Measurements from ENCODE around the gene MAP3K2. TPM values are rescaled to one million over a fixed set of nuclear protein-coding genes. Genes with fewer than 3 reads are reported as not detected.

The MAP3K2 gene
- total and polyA plus RNA-seq, 10 of the 15 experiments (the other 5 are each of a cell fraction or from before 2014, with no cell fraction given) = 2.7 to 39.6 (median 16.1) TPM

GRCh38 chr2:127427376-127428056, 39.7 kb upstream of the MAP3K2 start:
- no TSS peak for BruUV-seq (replicated peaks)
- Histone ChIP-seq H4K20me1 (ENCODE audit: control insufficient read depth, insufficient read depth) (no peaks in the 10 kb centered on the region), H3K27me3 (replicated peaks in 1 of 2; ENCODE audit: control insufficient read depth in 2 of 2, insufficient read depth in 2 of 2, low read length in 1 of 2) (peaks cover 2 to 4% of the 10 kb centered on the region in 2 experiments; a peak in 3 of 4 replicates), H3K9me3 (replicated peaks; ENCODE audit: control insufficient read depth, insufficient read depth, low read length) (no peaks in the 10 kb centered on the region), H3K4me3 (no peak overlapping the region), H3K27ac (ENCODE audit: control insufficient read depth, insufficient read depth) (no peak overlapping the region), H3K79me2 (ENCODE audit: control insufficient read depth, insufficient read depth, low read length) (no peaks in the 10 kb centered on the region), H3K9ac (ENCODE audit: control insufficient read depth, insufficient read depth, low read length) (no peak overlapping the region), H3K36me3 (ENCODE audit: control insufficient read depth in 2 of 2, insufficient read depth in 2 of 2, low read length in 1 of 2) (no peaks in the 10 kb centered on the region), H3K4me1 (ENCODE audit: control insufficient read depth, insufficient read depth, low read length) (no peaks in the 10 kb centered on the region), H3K4me2 (ENCODE audit: control insufficient read depth, insufficient read depth) (no peak overlapping the region), H2AFZ (ENCODE audit: control insufficient read depth, low read depth, low read length) (no peak overlapping the region)
- intact Hi-C loops (cut with micrococcal nuclease; ENCODE audit: unreplicated experiment) = no loop called here
- no peak for ATAC-seq
- ChIA-PET POLR2A (no interaction called here), RAD21 (ENCODE audit: unreplicated experiment) (no interaction called here), CTCF (no interaction called here), SMC1A (ENCODE audit: uncharacterized antibody, unreplicated experiment) (no interaction called here)
- FAIRE-seq = no peak
- DNase-seq (ENCODE audit: low read depth, low spot score) = no peak
- in situ Hi-C loops (cut with MboI) = no loop called here
- 40% methylated on average over 7 of the region's 7 CpGs for WGBS (ENCODE audit: insufficient coverage, insufficient replicate concordance, low lambda C conversion rate, missing lambda C conversion rate)
- TF ChIP-seq POLR2AphosphoS2 (IDR thresholded peaks at IDR 0.05; ENCODE audit: low read depth, low read length) = no peak
- no peak for TF ChIP-seq NFXL1 (IDR thresholded peaks at IDR 0.05; ENCODE audit: borderline replicate concordance)
- TF ChIP-seq GATAD2B (conservative IDR thresholded peaks at IDR 0.05; ENCODE audit: low read depth) = no peak
- TF ChIP-seq NKRF (conservative IDR thresholded peaks at IDR 0.05) = no peak
- no peak for TF ChIP-seq SREBF2 (IDR thresholded peaks at IDR 0.05; ENCODE audit: low read length)
